ENCODE measurements around the gene PEMT. TPM values are rescaled to one million over a fixed set of nuclear protein-coding genes. Genes with fewer than 3 reads are reported as not detected.

The PEMT gene
- total RNA-seq, 1 experiment from 2014 or later, result 53.1 TPM

DNA sequence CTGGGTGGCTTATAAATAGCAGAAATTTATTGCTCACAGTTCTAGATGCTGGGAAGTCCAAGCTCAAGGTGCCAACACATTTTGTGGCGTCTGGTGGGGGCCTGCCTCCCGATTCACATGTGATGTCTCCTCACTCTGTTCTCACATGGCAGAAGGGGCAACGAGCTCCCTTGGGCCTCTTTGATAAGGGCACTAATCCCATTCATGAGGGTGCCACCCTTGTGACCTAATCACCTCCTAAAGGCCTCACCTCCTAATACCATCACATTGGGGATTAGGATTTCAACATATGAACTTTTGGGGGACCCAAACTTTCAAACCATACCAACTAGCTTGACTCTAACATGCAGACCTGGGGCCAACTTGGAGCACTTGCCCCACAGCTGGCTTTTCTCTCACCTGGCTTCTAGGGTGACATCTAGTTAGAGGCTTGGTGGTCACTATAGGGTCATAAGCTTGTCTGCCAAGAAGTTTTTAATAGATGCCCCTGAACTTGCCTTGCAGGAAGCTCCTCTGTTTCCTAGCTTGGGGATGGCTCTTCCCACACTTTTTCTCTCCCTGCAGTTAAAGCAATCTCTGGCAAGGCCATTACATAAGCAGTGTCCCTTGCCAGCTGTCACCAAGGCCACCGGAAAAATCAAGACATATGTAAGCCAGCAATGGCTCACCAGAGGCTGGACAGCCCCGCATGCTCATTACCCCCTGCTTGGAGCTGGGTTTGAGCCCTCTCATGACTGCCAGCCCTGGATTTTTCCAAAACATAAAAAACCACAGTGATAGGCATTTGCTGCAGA is 123.1 kb downstream of the PEMT start (continued):
- TF ChIP-seq FOXK1 (CRISPR knock-in tag; IDR thresholded peaks at IDR 0.05), result no peak
- TF ChIP-seq MXD4 (CRISPR knock-in tag; IDR thresholded peaks at IDR 0.05; ENCODE audit: borderline replicate concordance), result no peak
- no peak for TF ChIP-seq SOX15 (CRISPR knock-in tag; IDR thresholded peaks at IDR 0.05)
- TF ChIP-seq ZBTB21 (CRISPR knock-in tag; IDR thresholded peaks at IDR 0.05; ENCODE audit: borderline replicate concordance), result no peak
- TF ChIP-seq IRF2 (CRISPR knock-in tag; IDR thresholded peaks at IDR 0.05; ENCODE audit: borderline replicate concordance, low read depth), result no peak
- TF ChIP-seq ZNF423 (CRISPR knock-in tag; IDR thresholded peaks at IDR 0.05), result no peak
- no peak for TF ChIP-seq GABPB1 (CRISPR knock-in tag; IDR thresholded peaks at IDR 0.05)
- no peak for TF ChIP-seq SMAD4 (CRISPR knock-in tag; IDR thresholded peaks at IDR 0.05)
- no peak for TF ChIP-seq NR2C2 (CRISPR knock-in tag; IDR thresholded peaks at IDR 0.05)
- TF ChIP-seq JAZF1 (CRISPR knock-in tag; IDR thresholded peaks at IDR 0.05), result no peak
- TF ChIP-seq RORB (CRISPR knock-in tag; IDR thresholded peaks at IDR 0.05), result no peak
- TF ChIP-seq JUN (CRISPR knock-in tag; IDR thresholded peaks at IDR 0.05), result no peak
- TF ChIP-seq, protein P1, sequence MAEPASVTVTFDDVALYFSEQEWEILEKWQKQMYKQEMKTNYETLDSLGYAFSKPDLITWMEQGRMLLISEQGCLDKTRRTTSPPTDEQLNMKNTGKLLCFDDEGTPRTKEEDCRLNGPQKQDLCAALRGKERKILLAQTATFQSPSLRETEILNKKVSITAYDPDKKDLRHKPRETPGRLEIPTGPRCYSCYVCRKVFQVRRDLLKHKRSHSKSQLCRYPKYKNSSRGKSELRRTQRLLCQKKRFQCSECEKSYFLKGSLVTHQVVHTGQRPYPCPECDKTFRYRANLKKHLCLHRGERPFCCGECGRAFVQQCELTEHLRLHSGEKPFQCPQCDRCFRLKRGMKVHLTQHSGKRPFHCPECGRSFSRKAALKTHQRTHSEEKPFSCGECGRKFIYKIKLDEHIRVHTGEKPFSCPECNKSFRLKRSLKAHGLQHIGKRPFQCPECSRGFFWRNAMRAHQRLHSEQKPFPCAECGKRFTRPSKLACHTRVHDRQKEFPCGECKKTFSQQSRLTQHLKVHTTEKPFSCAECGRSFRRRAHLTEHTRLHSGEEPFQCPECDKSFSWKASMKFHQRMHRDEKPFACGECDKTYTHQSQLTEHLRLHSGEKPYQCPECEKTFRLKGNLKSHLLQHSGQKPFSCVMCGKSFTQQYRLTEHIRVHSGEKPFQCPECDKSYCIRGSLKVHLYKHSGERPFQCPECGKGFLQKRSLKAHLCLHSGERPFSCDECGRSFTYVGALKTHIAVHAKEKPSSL (CRISPR knock-in tag; conservative IDR thresholded peaks at IDR 0.05), result no peak

DNA sequence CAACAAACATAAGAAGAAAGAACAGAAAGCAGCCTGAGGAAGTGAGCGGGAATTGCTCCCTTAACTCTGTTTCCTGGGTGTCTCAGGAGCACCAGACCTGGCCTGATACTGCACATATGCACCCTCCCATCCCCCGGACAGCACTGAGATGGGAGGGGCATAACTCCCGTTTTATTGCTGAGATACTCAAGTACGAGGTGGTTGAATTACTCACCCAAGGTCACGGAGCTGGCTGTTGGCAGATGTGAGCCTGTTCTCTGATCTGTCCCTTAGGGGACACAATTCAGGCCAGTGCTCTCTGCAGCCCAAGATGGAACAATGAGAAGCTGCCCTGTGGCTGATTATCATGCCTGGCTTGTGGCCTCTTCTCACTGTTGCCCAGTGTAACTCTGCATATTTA is 123.8 kb downstream of the PEMT start:
- Mint-ChIP-seq H3K27ac (no peak overlapping the region), H3K4me3 (no peak overlapping the region), H3K27me3 (ENCODE audit: low read depth) (peaks cover 5% of the 10 kb centered on the region), H3K4me1 (no peaks in the 10 kb centered on the region), H3K9me3 (no peaks in the 10 kb centered on the region), H3K36me3 (no peaks in the 10 kb centered on the region)
- ChIA-PET POLR2A (no interaction called here), CTCF (interaction anchor here (1.0 to 1.5 kb wide), 2 partner anchors 29 to 113 kb away, joined by 4 to 5 read pairs; no protein-coding TSS in a partner anchor)
- DNase-seq (ENCODE audit: low spot score) (no peak), ATAC-seq (no peak)
- TF ChIP-seq, protein P2, sequence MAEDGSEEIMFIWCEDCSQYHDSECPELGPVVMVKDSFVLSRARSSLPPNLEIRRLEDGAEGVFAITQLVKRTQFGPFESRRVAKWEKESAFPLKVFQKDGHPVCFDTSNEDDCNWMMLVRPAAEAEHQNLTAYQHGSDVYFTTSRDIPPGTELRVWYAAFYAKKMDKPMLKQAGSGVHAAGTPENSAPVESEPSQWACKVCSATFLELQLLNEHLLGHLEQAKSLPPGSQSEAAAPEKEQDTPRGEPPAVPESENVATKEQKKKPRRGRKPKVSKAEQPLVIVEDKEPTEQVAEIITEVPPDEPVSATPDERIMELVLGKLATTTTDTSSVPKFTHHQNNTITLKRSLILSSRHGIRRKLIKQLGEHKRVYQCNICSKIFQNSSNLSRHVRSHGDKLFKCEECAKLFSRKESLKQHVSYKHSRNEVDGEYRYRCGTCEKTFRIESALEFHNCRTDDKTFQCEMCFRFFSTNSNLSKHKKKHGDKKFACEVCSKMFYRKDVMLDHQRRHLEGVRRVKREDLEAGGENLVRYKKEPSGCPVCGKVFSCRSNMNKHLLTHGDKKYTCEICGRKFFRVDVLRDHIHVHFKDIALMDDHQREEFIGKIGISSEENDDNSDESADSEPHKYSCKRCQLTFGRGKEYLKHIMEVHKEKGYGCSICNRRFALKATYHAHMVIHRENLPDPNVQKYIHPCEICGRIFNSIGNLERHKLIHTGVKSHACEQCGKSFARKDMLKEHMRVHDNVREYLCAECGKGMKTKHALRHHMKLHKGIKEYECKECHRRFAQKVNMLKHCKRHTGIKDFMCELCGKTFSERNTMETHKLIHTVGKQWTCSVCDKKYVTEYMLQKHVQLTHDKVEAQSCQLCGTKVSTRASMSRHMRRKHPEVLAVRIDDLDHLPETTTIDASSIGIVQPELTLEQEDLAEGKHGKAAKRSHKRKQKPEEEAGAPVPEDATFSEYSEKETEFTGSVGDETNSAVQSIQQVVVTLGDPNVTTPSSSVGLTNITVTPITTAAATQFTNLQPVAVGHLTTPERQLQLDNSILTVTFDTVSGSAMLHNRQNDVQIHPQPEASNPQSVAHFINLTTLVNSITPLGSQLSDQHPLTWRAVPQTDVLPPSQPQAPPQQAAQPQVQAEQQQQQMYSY (CRISPR knock-in tag; IDR thresholded peaks at IDR 0.05), result no peak
- TF ChIP-seq FOXK1 (CRISPR knock-in tag; IDR thresholded peaks at IDR 0.05), result no peak
- no peak for TF ChIP-seq MXD4 (CRISPR knock-in tag; IDR thresholded peaks at IDR 0.05; ENCODE audit: borderline replicate concordance)
- TF ChIP-seq ZNF232 (CRISPR knock-in tag; IDR thresholded peaks at IDR 0.05), result no peak
- no peak for TF ChIP-seq NR2C2 (CRISPR knock-in tag; IDR thresholded peaks at IDR 0.05)
- TF ChIP-seq, protein P3, sequence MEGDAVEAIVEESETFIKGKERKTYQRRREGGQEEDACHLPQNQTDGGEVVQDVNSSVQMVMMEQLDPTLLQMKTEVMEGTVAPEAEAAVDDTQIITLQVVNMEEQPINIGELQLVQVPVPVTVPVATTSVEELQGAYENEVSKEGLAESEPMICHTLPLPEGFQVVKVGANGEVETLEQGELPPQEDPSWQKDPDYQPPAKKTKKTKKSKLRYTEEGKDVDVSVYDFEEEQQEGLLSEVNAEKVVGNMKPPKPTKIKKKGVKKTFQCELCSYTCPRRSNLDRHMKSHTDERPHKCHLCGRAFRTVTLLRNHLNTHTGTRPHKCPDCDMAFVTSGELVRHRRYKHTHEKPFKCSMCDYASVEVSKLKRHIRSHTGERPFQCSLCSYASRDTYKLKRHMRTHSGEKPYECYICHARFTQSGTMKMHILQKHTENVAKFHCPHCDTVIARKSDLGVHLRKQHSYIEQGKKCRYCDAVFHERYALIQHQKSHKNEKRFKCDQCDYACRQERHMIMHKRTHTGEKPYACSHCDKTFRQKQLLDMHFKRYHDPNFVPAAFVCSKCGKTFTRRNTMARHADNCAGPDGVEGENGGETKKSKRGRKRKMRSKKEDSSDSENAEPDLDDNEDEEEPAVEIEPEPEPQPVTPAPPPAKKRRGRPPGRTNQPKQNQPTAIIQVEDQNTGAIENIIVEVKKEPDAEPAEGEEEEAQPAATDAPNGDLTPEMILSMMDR (IDR thresholded peaks at IDR 0.05), result no peak
- no peak for TF ChIP-seq EMX1 (CRISPR knock-in tag; IDR thresholded peaks at IDR 0.05)
- no peak for TF ChIP-seq GABPB1 (CRISPR knock-in tag; IDR thresholded peaks at IDR 0.05)
- TF ChIP-seq SMAD4 (CRISPR knock-in tag; IDR thresholded peaks at IDR 0.05), result no peak
- TF ChIP-seq ZNF219 (CRISPR knock-in tag; IDR thresholded peaks at IDR 0.05; ENCODE audit: borderline replicate concordance), result no peak
- no peak for TF ChIP-seq OVOL2 (CRISPR knock-in tag; IDR thresholded peaks at IDR 0.05; ENCODE audit: borderline replicate concordance)

All from WTC11 (cell line).